ENCODE results near the gene FUCA1.
"Not testable (repeated sequence)": the region's sequence is repeated elsewhere in the genome, so short reads cannot be mapped to it uniquely, and the experiment has no call there.

FUCA1 gene

DNA sequence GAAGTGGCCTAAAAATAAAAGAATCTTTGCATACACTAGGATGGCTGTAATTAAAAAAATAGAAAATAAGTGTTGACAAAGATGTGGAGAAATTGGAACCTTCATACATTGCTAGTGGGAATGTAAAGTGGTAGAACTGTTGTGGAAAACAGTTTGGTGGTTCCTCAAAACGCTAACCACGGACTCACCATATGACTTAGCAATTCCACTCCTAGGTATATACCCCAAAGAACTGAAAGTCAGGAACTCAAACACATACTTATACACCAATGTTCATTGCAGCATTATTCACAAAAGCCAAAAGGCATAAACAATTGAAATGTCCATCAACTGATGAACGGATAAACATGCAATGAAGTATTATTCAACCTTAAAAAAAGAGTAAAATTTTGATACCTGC lies 32.1 kb downstream of the FUCA1 start:
- Histone ChIP-seq H3K4me3 (replicated peaks; ENCODE audit: insufficient read depth, low read length) (no peak overlapping the region), H3K27ac (replicated peaks) (peak overlapping the region; percentile 22), H3K27me3 (ENCODE audit: insufficient read depth, poor library complexity, severe bottlenecking) (no peaks in the 10 kb centered on the region)
- TF ChIP-seq, protein P1, sequence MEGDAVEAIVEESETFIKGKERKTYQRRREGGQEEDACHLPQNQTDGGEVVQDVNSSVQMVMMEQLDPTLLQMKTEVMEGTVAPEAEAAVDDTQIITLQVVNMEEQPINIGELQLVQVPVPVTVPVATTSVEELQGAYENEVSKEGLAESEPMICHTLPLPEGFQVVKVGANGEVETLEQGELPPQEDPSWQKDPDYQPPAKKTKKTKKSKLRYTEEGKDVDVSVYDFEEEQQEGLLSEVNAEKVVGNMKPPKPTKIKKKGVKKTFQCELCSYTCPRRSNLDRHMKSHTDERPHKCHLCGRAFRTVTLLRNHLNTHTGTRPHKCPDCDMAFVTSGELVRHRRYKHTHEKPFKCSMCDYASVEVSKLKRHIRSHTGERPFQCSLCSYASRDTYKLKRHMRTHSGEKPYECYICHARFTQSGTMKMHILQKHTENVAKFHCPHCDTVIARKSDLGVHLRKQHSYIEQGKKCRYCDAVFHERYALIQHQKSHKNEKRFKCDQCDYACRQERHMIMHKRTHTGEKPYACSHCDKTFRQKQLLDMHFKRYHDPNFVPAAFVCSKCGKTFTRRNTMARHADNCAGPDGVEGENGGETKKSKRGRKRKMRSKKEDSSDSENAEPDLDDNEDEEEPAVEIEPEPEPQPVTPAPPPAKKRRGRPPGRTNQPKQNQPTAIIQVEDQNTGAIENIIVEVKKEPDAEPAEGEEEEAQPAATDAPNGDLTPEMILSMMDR (IDR thresholded peaks at IDR 0.05; ENCODE audit: insufficient read depth, low read length): no peak
- peak; percentile 22; the same call in 1 of the 2 replicates for TF ChIP-seq SPI1 (IDR thresholded peaks at IDR 0.05; ENCODE audit: borderline replicate concordance, low read depth)
- TF ChIP-seq GABPA (IDR thresholded peaks at IDR 0.05; ENCODE audit: low read depth): no peak
- DNase-seq (ENCODE audit: low read depth in 1 of 2, low spot score in 1 of 2): peak in 1 of 2 experiments; percentile 51

GRCh38 chr1:23834156-23834555 lies 33.9 kb downstream of the FUCA1 start:
- H3K27ac ChIP-seq (replicated peaks); DNase-seq (ENCODE audit: low read depth in 1 of 2, low spot score in 1 of 2); H3K4me3 ChIP-seq (replicated peaks; ENCODE audit: insufficient read depth, low read length); H3K27me3 ChIP-seq (ENCODE audit: insufficient read depth, poor library complexity, severe bottlenecking): not testable (repeated sequence)

GRCh38 chr1:23827717-23828116 lies 40.4 kb downstream of the FUCA1 start:
- TF ChIP-seq SPI1 (IDR thresholded peaks at IDR 0.05; ENCODE audit: borderline replicate concordance, low read depth) (no peak), GABPA (IDR thresholded peaks at IDR 0.05; ENCODE audit: low read depth) (no peak), POLR2AphosphoS5 (IDR thresholded peaks at IDR 0.05; ENCODE audit: low read depth) (no peak), REST (IDR thresholded peaks at IDR 0.05; ENCODE audit: insufficient replicate concordance, low read depth) (no peak)
- TF ChIP-seq, protein P1 (IDR thresholded peaks at IDR 0.05; ENCODE audit: insufficient read depth, low read length): no peak
- Histone ChIP-seq H3K27ac (replicated peaks) (no peak overlapping the region), H3K4me3 (replicated peaks; ENCODE audit: insufficient read depth, low read length) (no peak overlapping the region), H3K27me3 (ENCODE audit: insufficient read depth, poor library complexity, severe bottlenecking) (no peaks in the 10 kb centered on the region)
- no peak for DNase-seq (ENCODE audit: low read depth in 1 of 2, low spot score in 1 of 2)

GRCh38 chr1:23826590-23826989 lies 41.5 kb downstream of the FUCA1 start:
- H3K4me3 ChIP-seq (replicated peaks; ENCODE audit: insufficient read depth, low read length); H3K27me3 ChIP-seq (ENCODE audit: insufficient read depth, poor library complexity, severe bottlenecking); H3K27ac ChIP-seq (replicated peaks); DNase-seq (ENCODE audit: low read depth in 1 of 2, low spot score in 1 of 2): not testable (repeated sequence)

DNA sequence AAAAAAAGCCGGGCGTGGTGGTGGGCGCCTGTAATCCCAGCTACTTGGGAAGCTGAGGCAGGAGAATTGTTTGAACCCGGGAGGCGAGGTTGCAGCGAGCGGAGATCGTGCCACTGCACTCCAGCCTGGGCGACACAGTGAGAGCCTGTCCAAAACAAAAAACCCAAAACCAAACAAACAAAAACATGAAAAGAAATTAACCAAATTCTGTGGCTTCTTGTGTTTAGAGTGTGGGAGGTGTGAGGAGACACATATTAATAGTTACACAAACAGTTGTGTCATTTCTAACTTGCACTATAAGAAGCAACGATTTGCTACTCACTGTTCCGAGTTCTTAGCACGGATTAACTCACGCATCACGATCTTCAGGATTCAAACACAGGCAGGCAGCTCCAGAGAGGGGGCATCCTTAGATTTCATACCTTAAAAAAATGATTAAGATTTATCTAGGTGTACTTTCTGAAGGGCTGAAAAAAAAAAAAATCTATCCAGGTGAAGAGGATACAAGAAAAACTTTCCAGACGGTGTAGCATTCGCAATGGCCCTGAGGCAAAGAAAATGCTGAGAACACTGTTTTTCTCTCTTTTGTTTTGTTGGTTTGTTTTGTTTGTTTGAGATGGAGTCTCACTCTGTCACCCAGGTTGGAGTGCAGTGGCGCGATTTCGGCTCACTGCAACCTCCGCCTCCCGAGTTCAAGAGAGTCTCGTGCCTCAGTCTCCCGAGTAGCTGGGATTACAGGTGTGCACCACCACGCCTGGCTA lies 42.1 kb downstream of the FUCA1 start:
- no peaks in the 10 kb centered on the region for H3K27me3 ChIP-seq (ENCODE audit: insufficient read depth, poor library complexity, severe bottlenecking)
- no peak for DNase-seq (ENCODE audit: low read depth in 1 of 2, low spot score in 1 of 2)
- peak overlapping the region; percentile 93 for H3K4me3 ChIP-seq (replicated peaks; ENCODE audit: insufficient read depth, low read length)
- TF ChIP-seq SPI1 (IDR thresholded peaks at IDR 0.05; ENCODE audit: borderline replicate concordance, low read depth) (no peak), GABPA (IDR thresholded peaks at IDR 0.05; ENCODE audit: low read depth) (no peak), REST (IDR thresholded peaks at IDR 0.05; ENCODE audit: insufficient replicate concordance, low read depth) (no peak), POLR2AphosphoS5 (IDR thresholded peaks at IDR 0.05; ENCODE audit: low read depth) (no peak)
- TF ChIP-seq, protein P1 (IDR thresholded peaks at IDR 0.05; ENCODE audit: insufficient read depth, low read length): no peak
- peak overlapping the region; percentile 78 for H3K27ac ChIP-seq (replicated peaks)
